ENCODE results near the gene JPH4.

GRCh38 chr14:23621932-23622730, 43.5 kb upstream of the JPH4 start:
- TF ChIP-seq CTCF (IDR thresholded peaks at IDR 0.05) (peak in 3 of 7 experiments; percentile 6 to 14 (median 8)), POLR2A (IDR thresholded peaks at IDR 0.05) (peak in 2 of 3 donors; percentile 0 to 14)

Measured in body of pancreas (tissue), 4 donors.